NCI-H1930 (cell line): Measurements from ENCODE around the gene CAPG.
"Not testable (repeated sequence)": the region's sequence is repeated elsewhere in the genome, so short reads cannot be mapped to it uniquely, and the experiment has no call there.

Source experiments
- DNase-seq, 2 experiments: peaks; one replicate each; lab custom pipeline; 2025; lab: John Stamatoyannopoulos, UW

The CAPG gene

GRCh38 chr2:85420536-85421259, 10.5 kb upstream of the CAPG start:
- DNase-seq: peak; percentile 72 to 84

DNA sequence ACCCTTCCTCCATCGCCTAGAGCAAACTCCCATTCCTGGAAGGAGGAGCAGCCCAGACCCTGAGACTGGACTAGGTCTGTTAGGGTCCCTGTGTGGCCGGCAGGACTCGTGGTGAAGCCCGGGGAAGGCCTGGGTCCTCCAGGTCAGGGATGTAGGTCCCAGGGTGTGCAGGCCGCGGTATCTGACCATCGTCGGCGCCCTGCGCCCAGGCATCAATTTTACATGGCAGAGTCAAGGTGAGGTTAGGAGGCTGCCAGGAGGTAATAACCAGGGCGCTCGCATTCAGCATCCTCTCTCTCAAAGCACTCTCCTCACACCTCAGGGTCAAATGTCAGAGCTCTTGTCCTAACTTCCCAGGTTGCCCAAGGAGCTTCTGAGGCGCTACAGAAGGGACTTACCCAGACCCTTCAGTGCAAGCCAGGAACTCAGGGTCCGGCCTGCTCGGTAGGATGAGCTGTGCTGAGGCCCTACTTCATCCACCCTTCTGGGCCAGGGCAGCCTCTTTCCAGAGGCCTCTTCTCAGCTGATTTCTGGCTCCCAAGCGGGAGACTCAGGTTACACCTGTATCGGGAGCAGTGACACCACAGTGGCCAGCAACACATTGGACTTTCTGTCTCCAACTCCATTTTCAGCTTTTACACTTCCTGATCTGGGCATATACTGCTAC, 9.0 kb upstream of the CAPG start:
- peak in 1 of 2 experiments; percentile 38 for DNase-seq

DNA sequence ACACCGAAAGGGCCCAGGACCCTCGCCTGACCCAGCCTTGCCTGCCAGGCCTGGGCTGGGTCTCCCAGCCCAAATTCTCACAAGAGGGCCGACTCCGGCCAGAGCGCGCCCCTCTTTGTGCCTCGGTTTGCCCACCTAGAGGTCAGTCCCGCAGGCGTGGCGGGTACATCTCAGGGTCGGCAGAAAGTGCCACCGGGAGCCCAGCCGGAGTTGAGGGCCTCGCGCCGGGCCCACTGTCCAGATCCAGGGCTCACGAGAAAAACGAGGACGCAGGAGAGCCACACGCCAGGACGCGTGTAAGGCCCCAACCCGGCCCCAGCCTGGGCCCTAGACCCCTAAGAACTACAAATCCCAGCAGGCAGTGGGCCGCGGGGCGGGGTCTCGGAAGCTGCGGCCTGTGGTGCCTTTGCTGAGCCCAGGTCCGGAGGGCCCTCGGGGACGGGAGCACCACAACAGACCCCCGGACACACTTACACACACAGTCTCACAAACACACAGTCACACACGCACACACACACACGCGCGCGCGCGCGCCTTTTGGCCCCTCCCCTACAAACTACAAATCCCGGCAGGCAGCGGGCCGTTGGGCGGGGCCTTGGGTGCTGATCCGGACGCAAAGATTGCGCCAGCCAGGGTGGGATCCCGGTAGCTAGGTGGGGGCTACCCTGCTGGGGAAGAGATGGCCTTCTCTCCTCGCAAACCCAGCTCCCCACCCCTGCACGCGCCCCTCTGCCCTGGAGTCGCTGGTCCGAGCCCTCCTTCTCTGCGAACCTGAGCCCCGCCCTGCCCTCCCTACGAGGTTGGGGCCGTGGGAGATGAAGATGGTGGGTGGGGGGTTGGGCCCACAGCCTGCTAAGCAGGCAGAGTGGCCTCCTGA, 8.2 kb upstream of the CAPG start, which contains the start of gene SH2D6:
SH2D6 (plus strand) TSS at position 583 of the 877 bp plus-strand sequence. CDS start 10,752 bp downstream, outside the sequence.
- peak; percentile 84 to 93 for DNase-seq

DNA sequence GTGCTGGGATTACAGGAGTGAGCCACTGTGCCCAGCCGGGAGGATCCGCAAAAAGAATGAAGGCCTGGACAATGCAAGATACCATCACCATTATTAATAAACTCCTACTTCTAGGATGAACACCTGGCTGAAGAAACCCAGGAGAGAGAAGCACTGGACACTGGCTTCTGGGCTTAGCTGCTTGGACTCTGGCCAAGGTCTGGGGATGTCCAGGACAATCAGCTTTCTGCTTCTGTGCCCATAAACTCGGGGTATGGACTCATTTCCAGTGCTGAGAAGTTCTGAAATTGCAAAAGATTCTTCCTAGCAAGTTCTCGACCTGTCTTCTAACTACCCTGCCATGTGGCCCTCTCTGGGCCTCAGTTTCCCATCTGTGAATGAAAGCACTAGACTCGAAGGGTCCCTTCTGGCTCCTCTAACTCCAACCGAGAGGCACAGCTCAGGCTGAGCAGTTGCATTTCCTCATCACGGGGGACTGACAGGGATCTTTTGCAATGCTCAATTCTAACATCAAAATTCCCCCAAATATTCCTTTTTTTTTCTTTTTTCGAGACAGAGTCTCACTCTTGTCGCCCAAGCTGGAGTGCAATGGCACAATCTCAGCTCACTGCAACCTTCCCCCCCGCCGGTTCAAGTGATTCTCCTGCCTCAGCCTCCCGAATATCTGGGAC, 5.9 kb upstream of the CAPG start:
- DNase-seq: no peak

GRCh38 chr2:85414761-85415553, 4.8 kb upstream of the CAPG start:
- DNase-seq: no peak

GRCh38 chr2:85414421-85414759, 4.2 kb upstream of the CAPG start:
- DNase-seq: not testable (repeated sequence)

DNA sequence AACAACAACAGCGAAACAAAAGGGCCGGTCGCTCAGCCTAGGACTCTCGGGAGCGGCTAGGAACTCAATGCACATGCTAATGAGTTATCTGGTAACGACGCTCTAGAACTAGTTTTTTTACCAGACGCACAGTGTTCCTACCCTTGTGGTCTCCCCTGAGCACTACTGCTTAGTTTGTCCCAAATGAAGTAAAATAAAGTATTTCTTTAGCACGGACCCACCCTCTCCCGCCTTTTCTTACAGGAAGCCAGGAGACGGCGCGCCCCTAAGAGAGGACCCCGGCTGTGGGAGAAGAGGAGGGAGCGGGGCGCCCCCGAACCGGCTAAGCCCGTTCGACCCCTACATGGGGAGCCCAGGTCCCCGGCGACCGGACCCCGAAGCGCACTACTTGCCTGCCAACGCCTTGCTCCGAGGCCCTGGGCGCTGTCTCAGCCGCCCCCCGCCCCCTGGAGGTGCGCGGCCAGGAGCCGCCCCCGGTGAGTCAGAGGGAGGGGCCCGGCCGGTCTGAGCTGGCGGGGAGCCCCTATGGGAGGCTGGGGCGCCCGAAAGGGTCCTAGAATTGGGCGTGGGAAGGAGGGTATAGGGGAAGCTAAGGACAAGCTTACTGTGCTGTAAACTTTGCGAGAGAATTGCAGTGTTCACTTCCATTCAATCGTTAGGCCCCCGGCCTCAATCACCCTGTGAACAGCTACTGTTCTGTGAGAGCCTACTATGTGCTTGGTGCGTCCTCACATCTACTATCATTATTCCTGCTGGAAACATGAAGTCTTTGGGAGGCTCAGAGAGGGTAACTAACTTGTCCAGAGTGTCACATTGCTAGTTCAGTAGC, 3.6 kb upstream of the CAPG start:
- peak in 1 of 2 experiments; percentile 21 for DNase-seq

DNA sequence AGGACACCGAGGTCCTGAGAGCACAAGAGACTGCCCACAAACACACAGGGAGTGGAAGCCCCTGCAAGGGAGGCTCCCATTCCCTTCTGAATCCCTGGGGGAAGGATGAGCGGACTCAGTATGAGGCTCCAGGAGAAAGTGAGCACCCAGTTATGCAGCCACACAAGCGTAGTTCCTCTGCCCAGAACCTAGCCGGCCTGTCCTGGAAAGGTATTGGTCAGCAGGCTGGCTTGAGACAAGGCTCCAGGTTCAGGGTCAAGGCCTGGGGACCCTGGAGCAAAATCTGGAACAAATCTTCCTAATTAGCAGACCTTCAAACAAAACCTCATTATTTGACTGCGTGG, 1.2 kb upstream of the CAPG start:
- no peak for DNase-seq

DNA sequence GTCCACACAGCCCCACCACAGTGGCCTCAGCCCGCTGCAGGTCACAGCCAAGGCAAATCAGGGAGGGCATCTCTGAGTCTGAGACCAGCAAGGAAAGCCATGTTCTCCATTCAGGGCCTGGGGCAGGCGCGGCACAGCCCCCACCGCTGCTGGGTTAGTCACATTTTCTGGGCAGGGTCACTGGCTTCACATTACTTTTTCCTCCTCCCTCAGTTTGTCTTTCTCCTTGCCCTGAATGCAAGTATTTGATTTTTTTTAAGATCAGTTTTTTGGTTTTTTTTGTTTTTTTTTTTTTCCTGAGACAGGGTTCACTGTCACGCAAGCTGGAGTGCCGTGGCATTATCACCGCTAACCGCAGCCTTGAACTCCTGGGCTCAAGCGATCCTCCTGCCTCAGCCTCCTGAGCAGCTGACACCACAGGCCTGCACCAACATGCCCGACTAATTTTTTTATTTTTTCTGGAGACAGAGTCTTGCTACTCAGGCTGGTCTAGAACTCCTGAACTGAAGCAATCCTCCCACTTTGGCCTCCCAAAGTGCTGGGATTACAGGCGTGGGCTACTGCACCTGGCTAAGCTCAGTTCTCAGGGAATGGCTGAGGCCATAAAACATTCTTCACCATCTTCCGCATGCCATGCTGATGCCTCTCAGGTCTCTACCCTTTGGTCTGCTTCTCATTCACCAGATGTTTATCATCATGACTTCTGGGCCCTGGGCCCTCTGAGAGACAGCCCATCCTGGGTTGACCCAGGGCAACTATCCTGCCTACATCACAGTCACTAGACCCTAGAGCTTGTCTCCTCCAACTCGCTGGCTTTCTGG, 628 bp upstream of the CAPG start:
- no peak for DNase-seq

DNA sequence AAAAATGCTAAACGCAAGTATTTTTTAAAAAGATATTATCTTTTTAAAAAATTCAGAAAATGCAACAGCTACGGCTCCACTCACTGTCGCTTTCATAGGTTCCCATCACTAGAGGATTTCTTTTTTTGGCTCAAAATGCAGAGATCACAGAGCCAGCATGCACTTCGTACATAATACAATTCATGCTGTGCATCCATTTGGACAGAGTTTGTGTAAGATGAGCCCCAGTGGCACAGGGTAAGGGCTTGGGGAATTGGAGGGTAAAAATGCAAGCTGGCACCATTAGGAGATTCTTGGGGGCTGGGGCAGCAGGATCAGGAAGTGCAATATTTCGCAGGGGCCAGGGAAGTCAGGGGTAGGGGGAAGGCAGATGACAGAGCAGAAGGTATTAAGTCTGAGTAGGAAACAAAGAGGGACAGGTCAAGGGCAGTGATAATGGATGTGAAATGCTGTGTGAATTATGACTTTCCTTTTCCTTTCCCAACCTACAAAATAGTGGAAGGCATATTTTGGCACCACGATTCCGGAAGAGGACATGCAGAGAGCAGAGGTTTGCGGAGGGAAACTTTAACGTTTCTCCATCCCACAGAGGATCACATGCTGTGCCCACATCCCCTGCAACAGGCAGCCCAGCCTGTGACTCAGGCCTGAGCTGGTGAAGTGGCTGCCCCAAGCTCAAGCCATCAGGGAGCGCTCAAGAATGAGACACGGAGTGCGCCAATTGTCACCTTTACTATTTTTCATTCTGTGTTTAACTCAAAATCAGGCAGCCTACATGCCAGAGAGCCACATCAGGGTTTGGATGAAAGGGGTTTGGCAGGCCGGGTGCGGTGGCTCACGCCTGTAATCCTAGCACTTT, 4.7 kb downstream of the CAPG start:
- DNase-seq: no peak

- no peak for DNase-seq
Measured at GRCh38 chr2:85401844-85402243, 8.3 kb downstream of the CAPG start.

- DNase-seq: no peak
Measured at GRCh38 chr2:85401464-85401805, 8.7 kb downstream of the CAPG start.

DNA sequence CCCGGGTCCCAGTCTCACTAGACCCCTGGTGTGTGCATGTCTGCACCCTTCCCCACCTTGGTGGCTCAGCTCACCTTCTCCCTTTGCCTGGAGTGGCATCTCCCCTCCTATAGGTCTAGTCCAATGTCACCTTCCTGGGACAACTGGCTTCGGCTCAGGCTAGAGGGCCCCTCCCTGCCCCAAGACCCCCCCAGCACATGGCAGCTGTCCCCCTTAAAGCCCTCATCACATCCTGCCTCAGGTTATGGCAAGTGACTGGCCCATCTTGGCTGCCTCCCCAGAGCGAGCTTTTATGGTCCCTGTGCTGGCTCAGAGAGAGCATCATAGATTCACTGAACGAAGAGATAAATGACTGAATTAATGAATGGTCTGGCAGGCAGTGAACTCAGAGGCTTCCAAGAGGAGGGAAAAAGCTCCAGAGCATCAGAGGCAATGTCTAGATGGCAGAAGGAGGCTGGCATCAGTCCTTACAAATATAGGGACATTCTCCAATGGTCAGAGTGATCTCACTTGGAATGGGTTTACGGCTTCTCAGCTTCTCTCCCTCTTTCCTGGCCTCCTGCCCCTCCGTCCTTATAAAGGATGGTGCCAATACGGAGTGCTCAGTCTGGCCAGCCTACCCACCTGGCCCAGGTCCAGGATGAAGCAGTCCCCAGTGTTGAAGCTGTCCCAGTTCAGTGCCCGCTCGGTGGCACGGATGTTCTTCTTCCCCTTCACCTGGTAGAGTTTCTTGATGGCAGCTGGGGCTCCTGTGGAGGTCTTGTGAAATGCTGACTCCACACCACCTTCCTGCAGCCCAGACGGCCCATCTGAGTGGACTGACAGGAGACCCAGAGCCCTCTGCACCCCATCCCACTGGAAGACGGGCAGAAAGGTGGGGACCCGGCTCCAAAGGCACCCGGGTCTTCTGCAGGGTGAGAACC, 9.4 kb downstream of the CAPG start:
- no peak for DNase-seq

DNA sequence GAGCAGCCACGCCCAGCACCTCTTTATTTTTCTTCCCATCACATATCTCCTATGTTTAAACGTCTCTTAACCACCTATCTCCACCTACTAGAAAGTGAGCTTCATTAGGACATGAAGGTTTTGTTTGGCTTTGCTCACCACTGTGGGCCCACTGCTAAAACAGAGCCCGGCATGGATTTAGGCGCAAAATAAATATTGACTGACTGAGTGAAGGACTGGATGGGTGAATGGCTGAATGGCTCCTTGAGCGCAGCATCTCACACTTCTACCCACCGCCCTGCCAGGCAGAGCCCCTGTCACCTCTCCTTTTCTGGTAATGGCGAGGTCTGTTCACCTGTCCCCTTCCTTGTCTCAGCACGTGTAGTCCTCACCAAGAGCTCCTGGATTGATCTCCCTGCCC, 10.1 kb downstream of the CAPG start:
- no peak for DNase-seq

- no peak for DNase-seq
Measured at GRCh38 chr2:85399183-85399455, 11.0 kb downstream of the CAPG start.

DNA sequence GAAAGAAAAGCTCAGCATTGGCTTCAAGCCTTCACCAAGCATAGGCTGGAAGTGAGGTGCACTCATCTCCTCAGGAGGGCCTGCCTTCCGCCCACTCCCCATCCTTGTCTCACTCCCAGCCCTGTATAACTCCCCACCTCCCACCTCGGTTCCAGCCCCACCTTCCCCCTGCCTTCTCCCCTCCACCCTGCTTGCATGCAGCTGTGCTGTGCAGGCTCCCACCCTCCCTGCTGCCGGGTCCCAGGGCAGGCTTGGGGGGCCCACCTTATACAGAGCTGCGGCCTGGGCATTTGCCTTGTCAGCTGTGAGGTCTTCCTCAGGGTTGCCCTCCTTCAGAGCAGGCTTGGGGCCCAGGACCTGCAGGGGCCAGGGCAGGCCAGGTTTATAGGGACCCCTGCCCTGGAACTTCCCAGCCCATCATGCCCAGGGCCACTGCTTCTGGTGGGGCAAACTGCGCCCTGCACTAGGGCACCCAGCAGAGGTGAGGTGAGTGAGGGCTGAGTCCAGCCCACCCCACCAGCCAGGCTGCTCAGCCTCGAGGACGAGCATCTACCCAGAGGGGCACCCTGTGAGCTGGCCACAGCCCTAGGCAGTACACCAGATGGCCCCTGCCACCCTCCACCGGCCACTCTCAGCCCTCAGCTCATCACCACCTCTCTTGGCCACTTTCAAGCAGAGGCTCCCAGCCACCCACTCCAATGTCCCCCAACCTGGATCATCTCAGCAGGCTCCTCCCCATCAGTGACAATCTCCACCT, 11.6 kb downstream of the CAPG start:
- no peak for DNase-seq

DNA sequence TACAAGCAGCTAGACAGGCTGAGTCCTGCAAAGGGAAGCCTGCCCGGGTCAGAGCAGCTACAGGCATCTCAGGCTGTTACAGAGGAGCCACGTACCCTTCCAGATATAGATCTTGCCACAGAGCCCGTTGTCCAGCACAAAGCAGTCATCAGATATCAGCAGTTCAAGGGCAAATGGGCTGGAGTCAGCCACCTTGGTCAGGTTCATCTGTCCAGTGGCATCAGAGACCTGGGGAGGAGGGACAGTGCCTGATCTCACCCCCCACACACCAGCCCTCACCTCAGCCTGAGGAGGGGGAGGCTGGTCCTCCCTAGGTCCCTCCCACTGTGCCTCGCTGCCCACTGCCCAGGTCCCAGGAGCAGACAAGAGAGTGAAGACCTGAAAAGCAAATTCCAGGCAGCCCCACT, 12.2 kb downstream of the CAPG start:
- no peak for DNase-seq
